Jurkat, Clone E6-1 (cell line): ENCODE data around the gene ATP8A1.

Experiments used
- DNase-seq: peaks from one replicate; pipeline ENCODE4 v3.0.0-alpha.2; 2011; ENCODE audit warnings: low read depth, low spot score
- H3K4me3 ChIP-seq: 2 replicates; pipeline ENCODE4 v1.5.1; 2011; ENCODE audit warnings: mild to moderate bottlenecking, low read length, control low read depth, moderate library complexity

The ATP8A1 gene

GRCh38 chr4:42633605-42634388 lies 23.1 kb downstream of the ATP8A1 start:
- no peak for DNase-seq
- no peak overlapping the region for H3K4me3 ChIP-seq

GRCh38 chr4:42632653-42633382 lies 24.1 kb downstream of the ATP8A1 start:
- H3K4me3 ChIP-seq: no peak overlapping the region
- no peak for DNase-seq

- no peak for DNase-seq
Measured at GRCh38 chr4:42630908-42631307, 26.0 kb downstream of the ATP8A1 start.

GRCh38 chr4:42628740-42629139 lies 28.2 kb downstream of the ATP8A1 start:
- H3K4me3 ChIP-seq: no peak overlapping the region
- DNase-seq: no peak

More at GRCh38 chr4:42630908-42631307, 26.0 kb downstream of the ATP8A1 start:
- H3K4me3 ChIP-seq: no peak overlapping the region

- peak; percentile 54 for DNase-seq
- H3K4me3 ChIP-seq: no peak overlapping the region
Measured at GRCh38 chr4:42627885-42628646, 28.8 kb downstream of the ATP8A1 start.

GRCh38 chr4:42626629-42627146 lies 30.2 kb downstream of the ATP8A1 start:
- DNase-seq: no peak
- no peak overlapping the region for H3K4me3 ChIP-seq

- H3K4me3 ChIP-seq: no peak overlapping the region
- DNase-seq: no peak
Measured at GRCh38 chr4:42625329-42625728, 31.6 kb downstream of the ATP8A1 start.

GRCh38 chr4:42624551-42624950 lies 32.4 kb downstream of the ATP8A1 start:
- no peak overlapping the region for H3K4me3 ChIP-seq
- DNase-seq: no peak

- no peak for DNase-seq
- H3K4me3 ChIP-seq: no peak overlapping the region
Measured at GRCh38 chr4:42618023-42618422, 38.9 kb downstream of the ATP8A1 start.

- DNase-seq: no peak
- H3K4me3 ChIP-seq: no peak overlapping the region
Measured at GRCh38 chr4:42617030-42617429, 39.9 kb downstream of the ATP8A1 start.

- no peak overlapping the region for H3K4me3 ChIP-seq
- DNase-seq: no peak
Measured at GRCh38 chr4:42616572-42616971, 40.3 kb downstream of the ATP8A1 start.

GRCh38 chr4:42615131-42615763 lies 41.7 kb downstream of the ATP8A1 start:
- DNase-seq: no peak
- no peak overlapping the region for H3K4me3 ChIP-seq

GRCh38 chr4:42612898-42613297 lies 44.0 kb downstream of the ATP8A1 start:
- DNase-seq: no peak
- no peak overlapping the region for H3K4me3 ChIP-seq

- H3K4me3 ChIP-seq: no peak overlapping the region
- no peak for DNase-seq
Measured at GRCh38 chr4:42610941-42611340, 46.0 kb downstream of the ATP8A1 start.

GRCh38 chr4:42609051-42609450 lies 47.9 kb downstream of the ATP8A1 start:
- no peak overlapping the region for H3K4me3 ChIP-seq
- DNase-seq: no peak

- no peak for DNase-seq
- H3K4me3 ChIP-seq: no peak overlapping the region
Measured at GRCh38 chr4:42608551-42608950, 48.4 kb downstream of the ATP8A1 start.

GRCh38 chr4:42607011-42607726 lies 49.7 kb downstream of the ATP8A1 start:
- no peak overlapping the region for H3K4me3 ChIP-seq
- no peak for DNase-seq

- no peak overlapping the region for H3K4me3 ChIP-seq
- no peak for DNase-seq
Measured at GRCh38 chr4:42605264-42605663, 51.6 kb downstream of the ATP8A1 start.

- no peak for DNase-seq
- no peak overlapping the region for H3K4me3 ChIP-seq
Measured at GRCh38 chr4:42603862-42604261, 53.0 kb downstream of the ATP8A1 start.
